GM23338 (cell line): ENCODE data around the gene CTDSP2. TPM values are rescaled to one million over a fixed set of nuclear protein-coding genes. Genes with fewer than 3 reads are reported as not detected.

Experiments
- ATAC-seq: fragments of 200-7000 bp; cut with Tn5 transposase; 3 replicates; pipeline ENCODE4 v1.9.1; 2020
- DNase-seq: peaks from one replicate; pipeline ENCODE4 v3.0.0-alpha.2; 2015; ENCODE audit warnings: low spot score
- H2AFZ ChIP-seq: fragments of 200-600 bp; sonication (generic); 2 replicates; pipeline ENCODE4 v1.8.0; 2016; ENCODE audit warnings: antibody characterized with exemption, mild to moderate bottlenecking, moderate library complexity
- H3F3A ChIP-seq: fragments of 200-600 bp; sonication (generic); replicated peaks from 2 replicates; pipeline ENCODE4 v1.8.0; 2017; ENCODE audit warnings: antibody characterized with exemption, mixed run types, low read depth
- H3K27ac ChIP-seq: fragments of 200-600 bp; sonication (generic); 2 replicates; pipeline ENCODE4 v1.6.1; 2016; ENCODE audit warnings: low read depth
- H3K27me3 ChIP-seq: fragments of 200-600 bp; sonication (generic); 2 replicates; pipeline ENCODE4 v1.8.0; 2016; ENCODE audit warnings: mild to moderate bottlenecking, mixed run types, moderate library complexity; ENCODE audit not compliant: insufficient read depth
- H3K36me3 ChIP-seq: fragments of 200-600 bp; sonication (generic); 2 replicates; pipeline ENCODE4 v1.8.0; 2016; ENCODE audit warnings: mild to moderate bottlenecking; ENCODE audit not compliant: insufficient read depth
- H3K4me1 ChIP-seq: fragments of 200-600 bp; sonication (generic); 2 replicates; pipeline ENCODE4 v1.8.0; 2016; ENCODE audit warnings: mild to moderate bottlenecking, moderate library complexity; ENCODE audit not compliant: insufficient read depth
- H3K4me2 ChIP-seq: fragments of 200-600 bp; sonication (generic); 2 replicates; pipeline ENCODE4 v1.7.1; 2017; ENCODE audit warnings: mixed run types
- H3K4me3 ChIP-seq: fragments of 200-600 bp; sonication (generic); 2 replicates; pipeline ENCODE4 v1.6.1; 2016; ENCODE audit warnings: mixed run types
- H3K79me2 ChIP-seq: fragments of 200-600 bp; sonication (generic); replicated peaks from 2 replicates; pipeline ENCODE4 v1.8.0; 2017; ENCODE audit warnings: mild to moderate bottlenecking; ENCODE audit not compliant: insufficient read depth
- H3K9me2 ChIP-seq: fragments of 200-600 bp; sonication (generic); 2 replicates; pipeline ENCODE4 v1.8.0; 2017; ENCODE audit not compliant: insufficient read depth
- H4K20me1 ChIP-seq: fragments of 200-600 bp; sonication (generic); replicated peaks from 2 replicates; pipeline ENCODE4 v1.8.0; 2017; ENCODE audit warnings: mild to moderate bottlenecking; ENCODE audit not compliant: insufficient read depth
- H3K27ac Mint-ChIP-seq: 2 replicates; pipeline ENCODE4 v1.8.0; 2020; ENCODE audit warnings: inconsistent platforms, mild to moderate bottlenecking, moderate library complexity, mixed read lengths
- H3K27me3 Mint-ChIP-seq: 3 replicates; pipeline ENCODE4 v1.8.0; 2022; ENCODE audit warnings: low read depth, mild to moderate bottlenecking, moderate library complexity, mixed read lengths, inconsistent platforms; ENCODE audit not compliant: insufficient read depth, poor library complexity
- H3K36me3 Mint-ChIP-seq: 3 replicates; pipeline ENCODE4 v1.8.0; 2021; ENCODE audit warnings: low read depth, mild to moderate bottlenecking, inconsistent platforms, moderate library complexity, mixed read lengths
- H3K4me1 Mint-ChIP-seq: 3 replicates; pipeline ENCODE4 v1.8.0; 2020; ENCODE audit warnings: mild to moderate bottlenecking, inconsistent platforms, mixed read lengths
- H3K4me3 Mint-ChIP-seq: 3 replicates; pipeline ENCODE4 v1.8.0; 2021; ENCODE audit warnings: moderate library complexity, mild to moderate bottlenecking, inconsistent platforms, mixed read lengths
- H3K9me3 Mint-ChIP-seq: 3 replicates; pipeline ENCODE4 v1.8.0; 2020; ENCODE audit warnings: moderate library complexity, mild to moderate bottlenecking, inconsistent platforms, mixed read lengths
- CTCF ChIP-seq, 2 experiments: fragments of 200-600 bp in 1 of 2; sonication (generic) in 1 of 2; conservative IDR thresholded peaks; 2 replicates each; pipeline versions ENCODE4 v1.5.1 to v1.6.1; 2016 to 2017; ENCODE audit warnings: antibody characterized with exemption in 2 of 2, low read depth in 2 of 2, mild to moderate bottlenecking in 2 of 2, moderate library complexity in 1 of 2
- ETS1 ChIP-seq: IDR thresholded peaks from 2 replicates; pipeline ENCODE4 v1.6.1; 2016; ENCODE audit warnings: antibody characterized with exemption
- EZH2phosphoT487 ChIP-seq: fragments of 200-600 bp; sonication (generic); IDR thresholded peaks from one replicate; pipeline ENCODE4 v1.8.1; 2018; ENCODE audit warnings: antibody characterized with exemption; ENCODE audit not compliant: unreplicated experiment
- JUNB ChIP-seq: IDR thresholded peaks from one replicate; pipeline ENCODE4 v1.6.1; 2016; ENCODE audit warnings: antibody characterized with exemption; ENCODE audit not compliant: unreplicated experiment
- STAT1 ChIP-seq: IDR thresholded peaks from one replicate; pipeline ENCODE4 v1.6.1; 2016; ENCODE audit warnings: antibody characterized with exemption; ENCODE audit not compliant: unreplicated experiment
- ZNF462 ChIP-seq: fragments of 250-450 bp; sonication (Bioruptor Pico); IDR thresholded peaks from 2 replicates; pipeline ENCODE4 v1.5.0; 2020; ENCODE audit warnings: mild to moderate bottlenecking, moderate library complexity
- polyA plus RNA-seq: library from polyadenylated mRNA; unstranded; fragments of >200 nt; fragmentation: Nextera tagmentation; extraction: Ambion mirVana; gene quantifications from 2 replicates; pipeline ENCODE4 v1.2.1, GENCODE V29; 2016
- total RNA-seq: library from RNA; depleted of rRNA; stranded (reverse); fragments of >200 nt; shearing (Covaris generic); gene quantifications from 2 replicates; pipeline ENCODE4 v1.2.3, GENCODE V29; 2014

Gene CTDSP2
- total and polyA plus RNA-seq, 2 experiments from 2014 or later, result 22.8 to 81.9 TPM

- no peak overlapping the region for H3K27ac ChIP-seq
- no peak overlapping the region for H2AFZ ChIP-seq
- Mint-ChIP-seq H3K4me1 (peaks cover 13% of the 10 kb centered on the region), H3K27me3 (peaks cover 8% of the 10 kb centered on the region), H3K27ac (no peak overlapping the region), H3K9me3 (no peaks in the 10 kb centered on the region), H3K4me3 (no peak overlapping the region), H3K36me3 (peaks cover 74% of the 10 kb centered on the region)
- no peak overlapping the region for H3K4me2 ChIP-seq
- DNase-seq (no peak), ATAC-seq (no peak)
- no peaks in the 10 kb centered on the region for H3K9me2 ChIP-seq
- H4K20me1 ChIP-seq, result peaks cover 18% of the 10 kb centered on the region
- 0 out of 2 replicates have a peak, but pooled peaks cover 5% of the 10 kb centered on the region for H3K4me1 ChIP-seq
- H3F3A ChIP-seq, result peaks cover 4% of the 10 kb centered on the region; the same call in 1 of the 2 replicates
- TF ChIP-seq EZH2phosphoT487, result no peak
- TF ChIP-seq STAT1, result no peak
- TF ChIP-seq ETS1, result no peak
- TF ChIP-seq CTCF (conservative IDR thresholded peaks at IDR 0.05; ENCODE audit: low read depth in 2 of 2), result no peak
- no peak for TF ChIP-seq ZNF462 (CRISPR knock-in tag)
- no peak for TF ChIP-seq JUNB
- H3K79me2 ChIP-seq, result peaks cover 33% of the 10 kb centered on the region
- no peaks in the 10 kb centered on the region for H3K27me3 ChIP-seq
- no peak overlapping the region for H3K4me3 ChIP-seq
- H3K36me3 ChIP-seq, result peaks cover 40% of the 10 kb centered on the region
Measured at GRCh38 chr12:57826966-57827365, 19.6 kb downstream of the CTDSP2 start.
